Sigmoid colon (tissue), 7 donors: ENCODE results near the gene ZFP36. TPM values are rescaled to one million over a fixed set of nuclear protein-coding genes. Genes with fewer than 3 reads are reported as not detected.

Experiments used
- DNase-seq: peaks from one replicate; pipeline ENCODE4 v3.0.0-alpha.2; 2019
- H3K27ac ChIP-seq, 4 donors: fragments of 200-600 bp; sonication (generic); one replicate each; pipeline ENCODE4 v1.5.1; 2016 to 2019; ENCODE audit warnings: mild to moderate bottlenecking in 1 of 4
- H3K27me3 ChIP-seq, 3 donors: fragments of 200-600 bp; sonication (generic); one replicate each; pipeline ENCODE4 v1.5.1; 2019; ENCODE audit warnings: mild to moderate bottlenecking in 1 of 3
- H3K36me3 ChIP-seq, 4 donors: fragments of 200-600 bp; sonication (generic); one replicate each; pipeline ENCODE4 v1.5.1; 2016 to 2019
- H3K4me1 ChIP-seq, 4 donors: fragments of 200-600 bp; sonication (generic); one replicate each; pipeline ENCODE4 v1.5.1; 2017 to 2019
- H3K4me3 ChIP-seq, 4 donors: fragments of 200-600 bp; sonication (generic); one replicate each; pipeline ENCODE4 v1.5.1; 2017 to 2019; ENCODE audit warnings: mild to moderate bottlenecking in 2 of 4, moderate library complexity in 1 of 4
- H3K9me3 ChIP-seq, 4 donors: fragments of 200-600 bp in 3 of 4; sonication (generic) in 3 of 4; one replicate each; pipeline versions ENCODE4 v1.5.1 to v1.6.1; 2013 to 2019
- CTCF ChIP-seq, 4 experiments: fragments of 450-650 bp in 3 of 4; fragments of 200-600 bp in 1 of 4; IDR thresholded peaks; one replicate each; pipeline ENCODE4 v1.5.1; 2016 to 2019; ENCODE audit warnings: antibody characterized with exemption in 4 of 4, mild to moderate bottlenecking in 3 of 4, moderate library complexity in 2 of 4
- EP300 ChIP-seq, 4 donors: sonication (generic); formaldehyde crosslinking; IDR thresholded peaks; one replicate each; pipeline ENCODE4 v1.6.1; 2017; ENCODE audit warnings: antibody characterized with exemption in 4 of 4
- POLR2A ChIP-seq, 2 donors: fragments of 450-650 bp; IDR thresholded peaks; one replicate each; pipeline ENCODE4 v1.6.1; 2016; ENCODE audit warnings: antibody characterized with exemption in 2 of 2, mild to moderate bottlenecking in 2 of 2, moderate library complexity in 2 of 2
- POLR2AphosphoS5 ChIP-seq, 4 donors: sonication (generic); formaldehyde crosslinking; IDR thresholded peaks; one replicate each; pipeline ENCODE4 v1.6.1; 2017; ENCODE audit warnings: antibody characterized with exemption in 4 of 4
- WGBS, 2 donors: extraction: QIAGEN DNeasy Blood & Tissue Kit; methylation state at CpG; one replicate each; pipeline ENCODE4 v1.1.7; 2013; 5-methylcytosine and 5-hydroxymethylcytosine counted together
- intact Hi-C: fragments of 100-400 bp; cut with DNase I; formaldehyde crosslinking; loops from one replicate; pipeline ENCODE4 v1.15.1; 2023
- polyA plus RNA-seq, 3 donors: library from polyadenylated mRNA; stranded (reverse); fragments of 200-250 nt; gene quantifications; one replicate each; pipeline ENCODE4 v1.2.3, GENCODE V29; 2013
- total RNA-seq, 4 donors: library from RNA; depleted of rRNA; stranded (reverse); fragments of >200 nt; gene quantifications; one replicate each; pipeline ENCODE4 v1.1.0, GENCODE V29; 2016
- donor health status: healthy with polysubstance abuse.
- donor health status: Bipolar disorder and iron deficiency.
- donor health status: healthy.

ZFP36 gene
- total and polyA plus RNA-seq, 7 donors, result 78.1 to 320 (median 207) TPM

DNA sequence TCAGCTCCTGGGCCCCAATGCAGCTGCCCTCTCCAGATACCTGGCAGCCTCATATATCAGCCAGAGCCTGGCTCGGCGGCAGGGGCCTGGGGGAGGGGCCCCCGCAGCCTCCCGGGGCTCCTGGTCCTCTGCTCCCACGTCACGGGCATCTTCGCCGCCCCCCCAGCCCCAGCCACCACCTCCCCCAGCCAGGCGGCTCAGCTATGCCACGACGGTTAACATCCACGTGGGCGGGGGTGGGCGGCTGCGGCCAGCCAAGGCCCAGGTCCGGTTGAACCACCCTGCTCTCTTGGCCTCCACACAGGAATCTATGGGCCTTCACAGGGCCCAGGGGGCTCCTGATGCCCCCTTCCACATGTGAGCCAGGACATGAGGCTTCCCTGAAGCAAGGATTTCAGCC lies 18.3 kb downstream of the ZFP36 start:
- Histone ChIP-seq H3K4me1 (peaks cover 0 to 23% (median 22%) of the 10 kb centered on the region in 4 donors), H3K9me3 (no peaks in the 10 kb centered on the region), H3K27ac (no peak overlapping the region), H3K27me3 (no peaks in the 10 kb centered on the region), H3K4me3 (no peak overlapping the region), H3K36me3 (peaks cover 0 to 50% (median 24%) of the 10 kb centered on the region in 4 donors)
- whole genome bisulfite sequencing, 2 donors, result 80 to 85% methylated on average over 16 of the region's 16 CpGs
- intact Hi-C loops, result no loop called here
- DNase-seq, result no peak
- TF ChIP-seq CTCF (IDR thresholded peaks at IDR 0.05) (no peak), POLR2A (IDR thresholded peaks at IDR 0.05) (no peak), POLR2AphosphoS5 (IDR thresholded peaks at IDR 0.05) (no peak)

GRCh38 chr19:39425744-39426143 lies 19.1 kb downstream of the ZFP36 start:
- TF ChIP-seq POLR2A (IDR thresholded peaks at IDR 0.05) (no peak), EP300 (IDR thresholded peaks at IDR 0.05) (no peak), CTCF (IDR thresholded peaks at IDR 0.05) (no peak), POLR2AphosphoS5 (IDR thresholded peaks at IDR 0.05) (no peak)
- H3K4me3 ChIP-seq, result no peak overlapping the region
- WGBS, 2 donors, result 89 to 94% methylated on average over 7 of the region's 7 CpGs
- H3K27ac ChIP-seq, result no peak overlapping the region
- H3K4me1 ChIP-seq, result peaks cover 0 to 26% (median 22%) of the 10 kb centered on the region in 4 donors
- H3K9me3 ChIP-seq, result no peaks in the 10 kb centered on the region
- intact Hi-C loops, result no loop called here
- peaks cover 0 to 42% (median 18%) of the 10 kb centered on the region in 4 donors for H3K36me3 ChIP-seq
- H3K27me3 ChIP-seq, result no peaks in the 10 kb centered on the region
- no peak for DNase-seq

DNA sequence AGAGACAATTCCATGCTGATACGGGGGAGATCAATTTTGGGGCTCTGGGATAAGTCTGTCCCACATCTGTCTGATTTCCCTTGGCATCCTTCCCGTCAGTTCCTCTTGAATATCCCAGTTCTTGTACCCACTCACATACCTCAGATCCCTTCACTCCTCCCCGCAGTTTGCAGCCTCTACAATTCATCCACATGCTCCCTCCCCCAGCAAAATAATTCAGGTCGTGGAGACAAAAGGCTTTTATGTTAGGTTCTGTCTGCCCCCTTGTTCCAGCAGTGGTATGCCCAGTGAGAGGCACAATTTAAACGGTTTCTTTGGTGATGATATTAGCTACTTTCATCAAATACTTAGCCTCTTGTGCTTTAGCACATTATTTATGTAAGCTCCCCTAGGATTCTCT lies 19.5 kb downstream of the ZFP36 start:
- TF ChIP-seq POLR2AphosphoS5 (IDR thresholded peaks at IDR 0.05) (no peak), EP300 (IDR thresholded peaks at IDR 0.05) (no peak), POLR2A (IDR thresholded peaks at IDR 0.05) (no peak), CTCF (IDR thresholded peaks at IDR 0.05) (no peak)
- Histone ChIP-seq H3K9me3 (no peaks in the 10 kb centered on the region), H3K4me1 (peaks cover 0 to 30% (median 22%) of the 10 kb centered on the region in 4 donors), H3K36me3 (peaks cover 0 to 38% (median 15%) of the 10 kb centered on the region in 4 donors), H3K27me3 (no peaks in the 10 kb centered on the region), H3K27ac (no peak overlapping the region), H3K4me3 (no peak overlapping the region)
- intact Hi-C loops, result no loop called here
- no peak for DNase-seq
- 61 to 77% methylated on average over 5 of the region's 5 CpGs for WGBS, 2 donors

DNA sequence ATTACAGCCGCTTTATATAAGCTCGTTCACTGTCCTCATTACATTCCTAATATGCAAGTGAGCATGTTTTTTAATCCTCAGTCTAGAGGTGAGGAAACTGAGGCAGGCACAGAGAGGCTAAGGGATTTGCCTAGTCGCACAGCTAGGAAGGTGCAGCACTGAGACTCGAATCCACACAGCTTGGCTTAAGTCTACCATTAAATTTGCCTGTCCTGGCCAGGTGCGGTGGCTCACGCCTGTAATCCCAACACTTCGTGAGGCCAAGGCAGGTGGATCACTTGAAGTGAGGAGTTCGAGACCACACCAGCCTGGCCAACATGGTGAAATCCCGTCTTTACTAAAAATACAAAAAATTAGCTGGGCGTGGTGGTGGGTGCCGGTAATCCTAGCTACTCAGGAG lies 21.1 kb downstream of the ZFP36 start:
- H3K9me3 ChIP-seq, result no peaks in the 10 kb centered on the region
- no peak for DNase-seq
- peaks cover 3 to 32% (median 16%) of the 10 kb centered on the region in 4 donors for H3K36me3 ChIP-seq
- 90 to 92% methylated on average over 11 of the region's 11 CpGs for WGBS, 2 donors
- intact Hi-C loops, result no loop called here
- TF ChIP-seq EP300 (IDR thresholded peaks at IDR 0.05), result no peak
- H3K4me1 ChIP-seq, result peaks cover 0 to 31% (median 22%) of the 10 kb centered on the region in 4 donors
- peak overlapping the region; percentile 81 to 91 (median 86) for H3K27ac ChIP-seq
- H3K27me3 ChIP-seq, result no peaks in the 10 kb centered on the region
- H3K4me3 ChIP-seq, result no peak overlapping the region

GRCh38 chr19:39428283-39429112 lies 21.9 kb downstream of the ZFP36 start:
- DNase-seq, result peak; percentile 88
- 37 to 38% methylated on average over 23 of the region's 23 CpGs for WGBS, 2 donors
- no peaks in the 10 kb centered on the region for H3K27me3 ChIP-seq
- H3K4me3 ChIP-seq, result peak overlapping the region in 1 of 4 donors; percentile 8
- H3K4me1 ChIP-seq, result peaks cover 0 to 33% (median 25%) of the 10 kb centered on the region in 4 donors
- no peak for TF ChIP-seq CTCF (IDR thresholded peaks at IDR 0.05)
- no peak for TF ChIP-seq POLR2A (IDR thresholded peaks at IDR 0.05)
- no peak for TF ChIP-seq EP300 (IDR thresholded peaks at IDR 0.05)
- peak in 3 of 4 donors; percentile 39 to 59 (median 43) for TF ChIP-seq POLR2AphosphoS5 (IDR thresholded peaks at IDR 0.05)
- intact Hi-C loops, result no loop called here
- H3K36me3 ChIP-seq, result peaks cover 11 to 32% (median 22%) of the 10 kb centered on the region in 4 donors
- H3K9me3 ChIP-seq, result no peaks in the 10 kb centered on the region
- H3K27ac ChIP-seq, result peak overlapping the region; percentile 81 to 91 (median 86)
